GM12878 (cell line): Measurements from ENCODE around the gene ABCC9. TPM values are rescaled to one million over a fixed set of nuclear protein-coding genes. Genes with fewer than 3 reads are reported as not detected.

Experiments
- ATAC-seq: fragments of 200-7000 bp; cut with Tn5 transposase; 3 replicates; pipeline ENCODE4 v1.9.1; 2020; ENCODE audit warnings: mild to moderate bottlenecking, moderate library complexity
- BruUV-seq: library from RNA; stranded (reverse); fragments of 400-500 nt; replicated peaks from 2 replicates; lab custom pipeline; 2021; lab: Mats Ljungman, UMichigan
- CTCF ChIA-PET: fragments of 300-600 bp; sonication (Branson Sonifier 250); formaldehyde crosslinking; extraction: SDS; loops from one replicate; lab custom pipeline; 2021; ENCODE audit warnings: inconsistent platforms; lab: Yijun Ruan, JAX
- POLR2A ChIA-PET: fragments of 350-600 bp; formaldehyde crosslinking; extraction: SDS; loops from one replicate; lab custom pipeline; 2021; ENCODE audit warnings: inconsistent platforms; lab: Charles Lee
- RAD21 ChIA-PET: fragments of 300-600 bp; sonication (Branson Sonifier 250); formaldehyde crosslinking; loops from one replicate; lab custom pipeline; 2023; ENCODE audit warnings: antibody characterized with exemption; ENCODE audit not compliant: unreplicated experiment; lab: Charles Lee
- SMC1A ChIA-PET: fragments of 300-600 bp; sonication (Branson Sonifier 250); formaldehyde crosslinking; loops from one replicate; lab custom pipeline; 2023; ENCODE audit not compliant: unreplicated experiment, uncharacterized antibody; lab: Charles Lee
- DNase-seq: peaks from one replicate; pipeline ENCODE4 v3.0.0-alpha.2; 2011; ENCODE audit warnings: low read depth, low spot score
- FAIRE-seq: peaks from 3 replicates; lab custom pipeline; 2011; peaks lifted over from hg19 to GRCh38; lab: Jason Lieb, UNC
- H2AFZ ChIP-seq: 2 replicates; pipeline ENCODE4 v1.6.0; 2011; ENCODE audit warnings: low read depth, low read length, control low read depth; ENCODE audit not compliant: control insufficient read depth
- H3K27ac ChIP-seq: 2 replicates; pipeline ENCODE4 v1.5.1; 2011; ENCODE audit warnings: control low read depth; ENCODE audit not compliant: control insufficient read depth, insufficient read depth
- H3K27me3 ChIP-seq, 2 experiments: replicated peaks in 1 of 2; 2 replicates each; pipeline versions ENCODE4 v1.6.0 to v1.6.1; 2011; ENCODE audit warnings: low read length in 1 of 2; ENCODE audit not compliant: control insufficient read depth in 2 of 2, insufficient read depth in 2 of 2
- H3K36me3 ChIP-seq, 2 experiments: 2 replicates each; pipeline ENCODE4 v1.5.1; 2011; ENCODE audit warnings: low read length in 1 of 2; ENCODE audit not compliant: control insufficient read depth in 2 of 2, insufficient read depth in 2 of 2
- H3K4me1 ChIP-seq: 2 replicates; pipeline ENCODE4 v1.6.1; 2011; ENCODE audit warnings: mild to moderate bottlenecking, low read length, moderate library complexity, mixed read lengths; ENCODE audit not compliant: control insufficient read depth, insufficient read depth
- H3K4me2 ChIP-seq: 2 replicates; pipeline ENCODE4 v1.6.0; 2011; ENCODE audit warnings: control low read depth; ENCODE audit not compliant: control insufficient read depth, insufficient read depth
- H3K4me3 ChIP-seq: fragments of 200-600 bp; sonication (generic); 2 replicates; pipeline ENCODE4 v1.5.1; 2016
- H3K79me2 ChIP-seq: 2 replicates; pipeline ENCODE4 v1.6.0; 2011; ENCODE audit warnings: low read length; ENCODE audit not compliant: control insufficient read depth, insufficient read depth
- H3K9ac ChIP-seq: 2 replicates; pipeline ENCODE4 v1.8.0; 2011; ENCODE audit warnings: low read length, control low read depth, mixed read lengths; ENCODE audit not compliant: control insufficient read depth, insufficient read depth
- H3K9me3 ChIP-seq: replicated peaks from 3 replicates; pipeline ENCODE4 v1.5.1; 2011; ENCODE audit warnings: mild to moderate bottlenecking, low read length; ENCODE audit not compliant: control insufficient read depth, insufficient read depth
- H4K20me1 ChIP-seq: 2 replicates; pipeline ENCODE4 v1.6.0; 2011; ENCODE audit not compliant: control insufficient read depth, insufficient read depth
- E4F1 ChIP-seq: fragments of 450-650 bp; IDR thresholded peaks from 2 replicates; pipeline ENCODE4 v1.6.1; 2018; ENCODE audit warnings: borderline replicate concordance, mild to moderate bottlenecking; ENCODE audit not compliant: partially characterized antibody
- GATAD2B ChIP-seq: fragments of 450-650 bp; conservative IDR thresholded peaks from 2 replicates; pipeline ENCODE4 v1.6.1; 2017; ENCODE audit warnings: low read depth, mild to moderate bottlenecking, moderate library complexity
- HCFC1 ChIP-seq: fragments of 150-350 bp; IDR thresholded peaks from 2 replicates; pipeline ENCODE4 v1.6.1; 2014; ENCODE audit warnings: low read length
- JUNB ChIP-seq: IDR thresholded peaks from 2 replicates; pipeline ENCODE4 v1.6.1; 2016; ENCODE audit warnings: antibody characterized with exemption, mild to moderate bottlenecking
- JUND ChIP-seq: IDR thresholded peaks from 2 replicates; pipeline ENCODE4 v1.6.1; 2012; ENCODE audit warnings: low read depth, mild to moderate bottlenecking, low read length, improper control_type of control experiment, moderate library complexity
- SIN3A ChIP-seq: IDR thresholded peaks from 2 replicates; pipeline ENCODE4 v1.6.1; 2012; ENCODE audit warnings: low read depth, low read length, improper control_type of control experiment
- SUZ12 ChIP-seq: fragments of 200-600 bp; sonication (generic); IDR thresholded peaks from one replicate; pipeline ENCODE4 v1.6.1; 2018; ENCODE audit warnings: antibody characterized with exemption, mild to moderate bottlenecking; ENCODE audit not compliant: unreplicated experiment
- ZNF24 ChIP-seq: fragments of 450-650 bp; IDR thresholded peaks from 2 replicates; pipeline ENCODE4 v1.6.1; 2017; ENCODE audit warnings: antibody characterized with exemption, mild to moderate bottlenecking
- in situ Hi-C: fragments of 300-500 bp; cut with MboI; formaldehyde crosslinking; loops from 9 replicates; pipeline ENCODE4 v1.14.3; 2018; ENCODE audit warnings: mixed read lengths
- intact Hi-C: fragments of 100-400 bp; cut with micrococcal nuclease; formaldehyde crosslinking; loops from one replicate; pipeline ENCODE4 v1.14.2; 2022; ENCODE audit not compliant: unreplicated experiment
- polyA plus RNA-seq, 11 experiments: library from polyadenylated mRNA; depleted of rRNA in 4 of 11; unstranded in 6 of 11; stranded (reverse) in 5 of 11; fragments of >200 nt; fragmentation: Nextera tagmentation in 4 of 11; fragmentation: Illumina TruSeq in 1 of 11; extraction: Ambion mirVana in 4 of 11; extraction: Trizol in 1 of 11; gene quantifications; 1 replicate in 1 of 11; 2 replicates in 10 of 11; pipeline versions ENCODE4 v1.2.1 to v1.2.3, GENCODE V29; 2011 to 2016; ENCODE audit warnings: inconsistent platforms in 2 of 11, missing spikeins in 2 of 11, low read depth in 1 of 11
- total RNA-seq, 4 experiments: library from RNA; depleted of rRNA in 3 of 4; stranded (reverse); fragments of >200 nt in 3 of 4; fragmentation: Illumina TruSeq in 1 of 4; extraction: Trizol in 1 of 4; gene quantifications; 2 replicates each; pipeline versions ENCODE4 v1.2.1 to v1.2.3, GENCODE V29; 2013 to 2021
- TF ChIP-seq, protein P1 (sequence below): fragments of 450-650 bp; IDR thresholded peaks from 2 replicates; pipeline ENCODE4 v1.6.1; 2016; ENCODE audit warnings: mild to moderate bottlenecking
- TF ChIP-seq, protein P2 (sequence below): IDR thresholded peaks from 2 replicates; pipeline ENCODE4 v1.6.1; 2011; ENCODE audit warnings: mild to moderate bottlenecking, low read depth, low read length, moderate library complexity; ENCODE audit not compliant: insufficient replicate concordance
- TF ChIP-seq, protein P3 (sequence below), 3 experiments: IDR thresholded peaks in 2 of 3; conservative IDR thresholded peaks in 1 of 3; 2 replicates each; pipeline ENCODE4 v1.5.1; 2011; ENCODE audit warnings: low read depth in 3 of 3, low read length in 3 of 3, mild to moderate bottlenecking in 3 of 3, control low read depth in 2 of 3, moderate library complexity in 2 of 3, inconsistent platforms in 1 of 3, mixed read lengths in 1 of 3; ENCODE audit not compliant: control insufficient read depth in 2 of 3, insufficient read depth in 1 of 3; ENCODE audit errors: extremely low read depth in 1 of 3

ABCC9 gene
- total and polyA plus RNA-seq, 10 of the 15 experiments (the other 5 are each of a cell fraction or from before 2014, with no cell fraction given), result under 0.01 to 0.10 (median 0.04) TPM; not detected in 2

DNA sequence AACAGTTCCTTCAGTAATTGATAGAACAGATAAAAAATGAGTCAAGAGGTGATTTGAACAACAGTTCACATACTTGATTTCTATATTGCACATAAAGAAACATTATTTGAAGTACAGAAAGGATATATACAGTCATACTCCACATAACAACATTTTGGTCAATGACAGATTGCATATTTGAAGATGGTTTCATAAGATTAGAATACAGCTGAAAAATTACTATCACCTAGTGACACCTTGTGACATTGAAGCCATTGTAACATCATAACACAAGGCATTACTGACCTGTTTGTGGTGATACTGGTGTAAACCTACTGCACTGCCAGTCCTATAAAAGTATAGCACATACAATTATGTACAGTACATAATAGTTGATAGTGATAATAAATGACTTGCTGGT, 43.1 kb upstream of the ABCC9 start:
- RAD21 ChIA-PET, result interaction anchor here (1.5 kb wide), 1 partner anchor 285 kb away, joined by 4 read pairs; no protein-coding TSS in a partner anchor
- TF ChIP-seq SUZ12 (no peak), ZNF24 (no peak), E4F1 (no peak), SIN3A (no peak), HCFC1 (no peak), GATAD2B (no peak), JUND (no peak), JUNB (no peak)
- TF ChIP-seq, protein P1, sequence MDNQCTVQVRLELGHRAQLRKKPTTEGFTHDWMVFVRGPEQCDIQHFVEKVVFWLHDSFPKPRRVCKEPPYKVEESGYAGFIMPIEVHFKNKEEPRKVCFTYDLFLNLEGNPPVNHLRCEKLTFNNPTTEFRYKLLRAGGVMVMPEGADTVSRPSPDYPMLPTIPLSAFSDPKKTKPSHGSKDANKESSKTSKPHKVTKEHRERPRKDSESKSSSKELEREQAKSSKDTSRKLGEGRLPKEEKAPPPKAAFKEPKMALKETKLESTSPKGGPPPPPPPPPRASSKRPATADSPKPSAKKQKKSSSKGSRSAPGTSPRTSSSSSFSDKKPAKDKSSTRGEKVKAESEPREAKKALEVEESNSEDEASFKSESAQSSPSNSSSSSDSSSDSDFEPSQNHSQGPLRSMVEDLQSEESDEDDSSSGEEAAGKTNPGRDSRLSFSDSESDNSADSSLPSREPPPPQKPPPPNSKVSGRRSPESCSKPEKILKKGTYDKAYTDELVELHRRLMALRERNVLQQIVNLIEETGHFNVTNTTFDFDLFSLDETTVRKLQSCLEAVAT, result no peak
- TF ChIP-seq, protein P2, sequence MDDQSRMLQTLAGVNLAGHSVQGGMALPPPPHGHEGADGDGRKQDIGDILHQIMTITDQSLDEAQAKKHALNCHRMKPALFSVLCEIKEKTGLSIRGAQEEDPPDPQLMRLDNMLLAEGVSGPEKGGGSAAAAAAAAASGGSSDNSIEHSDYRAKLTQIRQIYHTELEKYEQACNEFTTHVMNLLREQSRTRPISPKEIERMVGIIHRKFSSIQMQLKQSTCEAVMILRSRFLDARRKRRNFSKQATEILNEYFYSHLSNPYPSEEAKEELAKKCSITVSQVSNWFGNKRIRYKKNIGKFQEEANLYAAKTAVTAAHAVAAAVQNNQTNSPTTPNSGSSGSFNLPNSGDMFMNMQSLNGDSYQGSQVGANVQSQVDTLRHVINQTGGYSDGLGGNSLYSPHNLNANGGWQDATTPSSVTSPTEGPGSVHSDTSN, result no peak
- TF ChIP-seq, protein P3, sequence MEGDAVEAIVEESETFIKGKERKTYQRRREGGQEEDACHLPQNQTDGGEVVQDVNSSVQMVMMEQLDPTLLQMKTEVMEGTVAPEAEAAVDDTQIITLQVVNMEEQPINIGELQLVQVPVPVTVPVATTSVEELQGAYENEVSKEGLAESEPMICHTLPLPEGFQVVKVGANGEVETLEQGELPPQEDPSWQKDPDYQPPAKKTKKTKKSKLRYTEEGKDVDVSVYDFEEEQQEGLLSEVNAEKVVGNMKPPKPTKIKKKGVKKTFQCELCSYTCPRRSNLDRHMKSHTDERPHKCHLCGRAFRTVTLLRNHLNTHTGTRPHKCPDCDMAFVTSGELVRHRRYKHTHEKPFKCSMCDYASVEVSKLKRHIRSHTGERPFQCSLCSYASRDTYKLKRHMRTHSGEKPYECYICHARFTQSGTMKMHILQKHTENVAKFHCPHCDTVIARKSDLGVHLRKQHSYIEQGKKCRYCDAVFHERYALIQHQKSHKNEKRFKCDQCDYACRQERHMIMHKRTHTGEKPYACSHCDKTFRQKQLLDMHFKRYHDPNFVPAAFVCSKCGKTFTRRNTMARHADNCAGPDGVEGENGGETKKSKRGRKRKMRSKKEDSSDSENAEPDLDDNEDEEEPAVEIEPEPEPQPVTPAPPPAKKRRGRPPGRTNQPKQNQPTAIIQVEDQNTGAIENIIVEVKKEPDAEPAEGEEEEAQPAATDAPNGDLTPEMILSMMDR (IDR thresholded peaks at IDR 0.05 in 2 of 3, conservative IDR thresholded peaks at IDR 0.05 in 1 of 3; ENCODE audit: control insufficient read depth in 2 of 3, extremely low read depth in 1 of 3, insufficient read depth in 1 of 3, low read depth in 3 of 3, low read length in 3 of 3), result no peak; a peak in 1 of 6 replicates

More for the DNA sequence above, 43.1 kb upstream of the ABCC9 start:
- POLR2A ChIA-PET, result no interaction called here
- DNase-seq, result no peak
- Histone ChIP-seq H3K27ac (no peak overlapping the region), H3K4me2 (no peak overlapping the region), H2AFZ (no peak overlapping the region), H3K27me3 (no peaks in the 10 kb centered on the region), H3K79me2 (no peaks in the 10 kb centered on the region), H3K9ac (no peak overlapping the region), H3K4me1 (no peaks in the 10 kb centered on the region), H4K20me1 (no peaks in the 10 kb centered on the region), H3K4me3 (no peak overlapping the region), H3K9me3 (no peaks in the 10 kb centered on the region), H3K36me3 (no peaks in the 10 kb centered on the region)
- intact Hi-C loops, result no loop called here
- SMC1A ChIA-PET, result interaction anchor here (0.6 kb wide), 1 partner anchor 287 kb away, joined by 3 read pairs; no protein-coding TSS in a partner anchor
- ATAC-seq, result no peak
- CTCF ChIA-PET, result interaction anchor here (0.6 to 0.8 kb wide), 3 partner anchors 84 to 609 kb away, joined by 3 to 4 read pairs (median 3); no protein-coding TSS in a partner anchor
- no peak for FAIRE-seq
- no TSS peak for BruUV-seq
- in situ Hi-C loops, result no loop called here
